GM18951 (cell line): ENCODE data around the gene NAV3.

Experiments
- POLR2A ChIP-seq: IDR thresholded peaks from 4 replicates; pipeline ENCODE4 v1.6.1; 2011; ENCODE audit warnings: mild to moderate bottlenecking; ENCODE audit not compliant: insufficient read length, insufficient read depth; ENCODE audit errors: extremely low read depth
- in situ Hi-C: fragments of 300-500 bp; cut with MboI; formaldehyde crosslinking; loops from one replicate; pipeline ENCODE4 v1.12.0; 2022; ENCODE audit warnings: low sequenced_read_pairs, mixed read lengths, inconsistent platforms; ENCODE audit not compliant: unreplicated experiment

Gene NAV3

GRCh38 chr12:77818351-77818750 is 12.3 kb upstream of the NAV3 start:
- in situ Hi-C loops: no loop called here
- no peak for TF ChIP-seq POLR2A

- in situ Hi-C loops: no loop called here
Observed at GRCh38 chr12:77821699-77822203, 8.9 kb upstream of the NAV3 start.

GRCh38 chr12:77833329-77833728 is 2.6 kb downstream of the NAV3 start:
- TF ChIP-seq POLR2A: no peak
- in situ Hi-C loops: no loop called here

More at GRCh38 chr12:77821699-77822203, 8.9 kb upstream of the NAV3 start:
- TF ChIP-seq POLR2A: no peak

GRCh38 chr12:77834618-77835017 is 3.9 kb downstream of the NAV3 start:
- TF ChIP-seq POLR2A: no peak

GRCh38 chr12:77835969-77836368 is 5.3 kb downstream of the NAV3 start:
- TF ChIP-seq POLR2A: no peak
- in situ Hi-C loops: no loop called here

More at GRCh38 chr12:77834618-77835017, 3.9 kb downstream of the NAV3 start:
- in situ Hi-C loops: no loop called here

GRCh38 chr12:77837876-77838291 is 7.2 kb downstream of the NAV3 start:
- in situ Hi-C loops: no loop called here
- no peak for TF ChIP-seq POLR2A

- TF ChIP-seq POLR2A: no peak
- in situ Hi-C loops: no loop called here
Observed at GRCh38 chr12:77841521-77841920, 10.8 kb downstream of the NAV3 start.

GRCh38 chr12:77842430-77842829 is 11.7 kb downstream of the NAV3 start:
- TF ChIP-seq POLR2A: no peak
- in situ Hi-C loops: no loop called here

- TF ChIP-seq POLR2A: no peak
- in situ Hi-C loops: no loop called here
Observed at GRCh38 chr12:77845831-77846230, 15.1 kb downstream of the NAV3 start.

- TF ChIP-seq POLR2A: no peak
- in situ Hi-C loops: no loop called here
Observed at GRCh38 chr12:77847060-77847541, 16.4 kb downstream of the NAV3 start.

- no peak for TF ChIP-seq POLR2A
- in situ Hi-C loops: no loop called here
Observed at GRCh38 chr12:77847680-77848431, 17.2 kb downstream of the NAV3 start.

- in situ Hi-C loops: no loop called here
Observed at GRCh38 chr12:77850129-77850528, 19.4 kb downstream of the NAV3 start.

GRCh38 chr12:77850698-77851097 is 20.0 kb downstream of the NAV3 start:
- no peak for TF ChIP-seq POLR2A
- in situ Hi-C loops: no loop called here

More at GRCh38 chr12:77850129-77850528, 19.4 kb downstream of the NAV3 start:
- no peak for TF ChIP-seq POLR2A

GRCh38 chr12:77855548-77855947 is 24.9 kb downstream of the NAV3 start:
- TF ChIP-seq POLR2A: no peak
- in situ Hi-C loops: no loop called here
